NCI-H146 (cell line): Measurements from ENCODE around the gene NDUFA5.
A peak's percentile ranks its signal among the peaks of the same experiment; 100 is the strongest.

Experiments
- DNase-seq: peaks from one replicate; lab custom pipeline; 2025; lab: John Stamatoyannopoulos, UW

The NDUFA5 gene

GRCh38 chr7:123502201-123502600 lies 55.4 kb downstream of the NDUFA5 start:
- DNase-seq: no peak

- DNase-seq: no peak
Observed at GRCh38 chr7:123500878-123501489, 56.6 kb downstream of the NDUFA5 start.

- DNase-seq: no peak
Observed at GRCh38 chr7:123499211-123499970, 58.2 kb downstream of the NDUFA5 start.

GRCh38 chr7:123498601-123499000 lies 59.0 kb downstream of the NDUFA5 start:
- DNase-seq: no peak

GRCh38 chr7:123498031-123498430 lies 59.6 kb downstream of the NDUFA5 start:
- no peak for DNase-seq

GRCh38 chr7:123494193-123494796 lies 63.3 kb downstream of the NDUFA5 start:
- peak; percentile 38 for DNase-seq

- DNase-seq: no peak
Observed at GRCh38 chr7:123492485-123492884, 65.1 kb downstream of the NDUFA5 start.
